T-helper 17 cell (primary cell): Measurements from ENCODE around the gene ATG4C. TPM values are rescaled to one million over a fixed set of nuclear protein-coding genes. Genes with fewer than 3 reads are reported as not detected.
"Not testable (repeated sequence)": the region's sequence is repeated elsewhere in the genome, so short reads cannot be mapped to it uniquely, and the experiment has no call there.

ENCODE experiments used
- ATAC-seq: fragments of 150-1000 bp; cut with Tn5 transposase; 2 replicates; pipeline ENCODE4 v1.10.0; 2021; ENCODE audit warnings: mild to moderate bottlenecking, moderate library complexity
- DNase-seq, 3 donors: peaks; one replicate each; pipeline versions ENCODE4 v3.0.0 to v3.0.0-alpha.2; 2020 to 2021
- H3K9me3 ChIP-seq: one replicate; pipeline ENCODE4 v1.7.0; 2013; ENCODE audit warnings: low read length, mild to moderate bottlenecking; ENCODE audit not compliant: control insufficient read depth, poor library complexity, severe bottlenecking
- H3K27ac Mint-ChIP-seq: one replicate; pipeline ENCODE4 v1.8.0; 2022; ENCODE audit warnings: mild to moderate bottlenecking, moderate library complexity, mixed read lengths
- H3K27me3 Mint-ChIP-seq: one replicate; pipeline ENCODE4 v1.8.0; 2022; ENCODE audit warnings: mixed read lengths
- H3K36me3 Mint-ChIP-seq: one replicate; pipeline ENCODE4 v1.8.0; 2022; ENCODE audit warnings: low read depth, mixed read lengths
- H3K4me1 Mint-ChIP-seq: one replicate; pipeline ENCODE4 v1.8.0; 2022; ENCODE audit warnings: mild to moderate bottlenecking, mixed read lengths
- H3K4me3 Mint-ChIP-seq: one replicate; pipeline ENCODE4 v1.8.0; 2022; ENCODE audit warnings: mild to moderate bottlenecking, moderate library complexity, mixed read lengths
- total RNA-seq, 4 donors: library from RNA in 2 of 4; stranded (reverse) in 2 of 4; gene quantifications; one replicate each; pipeline ENCODE4 v1.2.3 and lab custom pipeline; 2022 to 2026

Gene ATG4C
- total RNA-seq, 2 donors from 2014 or later, result 5.3 to 7.2 TPM

DNA sequence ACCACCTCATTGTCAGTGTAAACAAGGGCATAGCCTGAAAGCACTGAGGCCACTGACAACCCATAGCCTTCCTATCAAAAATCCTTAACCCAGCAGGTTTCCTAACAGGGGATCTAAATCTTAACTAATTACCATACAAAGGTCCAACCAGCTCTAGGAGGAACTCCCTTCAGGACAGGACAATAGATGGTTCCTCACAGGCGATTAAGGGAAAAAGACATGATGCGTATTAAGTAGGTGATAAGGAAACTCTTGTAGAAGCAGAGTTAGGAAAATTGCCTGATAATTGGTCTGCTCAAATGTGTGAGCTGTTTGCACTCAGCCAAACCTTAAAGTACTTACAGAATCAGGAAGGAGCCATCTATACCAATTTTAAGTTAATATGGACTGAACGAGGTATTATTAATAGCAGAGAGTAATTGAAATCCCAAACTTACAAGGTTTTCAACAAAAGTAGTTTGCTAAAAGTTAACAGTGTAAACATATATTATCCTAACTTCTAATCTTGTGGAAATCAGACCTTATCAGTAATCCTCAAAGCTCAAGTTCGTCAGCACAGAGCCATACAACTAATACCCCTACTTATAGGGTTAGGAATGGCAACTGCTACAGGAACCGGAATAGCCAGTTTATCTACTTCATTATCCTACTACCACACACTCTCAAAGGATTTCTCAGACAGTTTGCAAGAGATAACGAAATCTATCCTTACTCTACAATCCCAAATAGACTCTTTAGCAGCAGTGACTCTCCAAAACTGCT lies 23.7 kb upstream of the ATG4C start:
- H3K36me3 Mint-ChIP-seq, H3K27ac Mint-ChIP-seq, H3K4me3 Mint-ChIP-seq, ATAC-seq, H3K9me3 ChIP-seq, DNase-seq, H3K4me1 Mint-ChIP-seq: not testable (repeated sequence)
- peaks cover 23% of the 10 kb centered on the region for H3K27me3 Mint-ChIP-seq

DNA sequence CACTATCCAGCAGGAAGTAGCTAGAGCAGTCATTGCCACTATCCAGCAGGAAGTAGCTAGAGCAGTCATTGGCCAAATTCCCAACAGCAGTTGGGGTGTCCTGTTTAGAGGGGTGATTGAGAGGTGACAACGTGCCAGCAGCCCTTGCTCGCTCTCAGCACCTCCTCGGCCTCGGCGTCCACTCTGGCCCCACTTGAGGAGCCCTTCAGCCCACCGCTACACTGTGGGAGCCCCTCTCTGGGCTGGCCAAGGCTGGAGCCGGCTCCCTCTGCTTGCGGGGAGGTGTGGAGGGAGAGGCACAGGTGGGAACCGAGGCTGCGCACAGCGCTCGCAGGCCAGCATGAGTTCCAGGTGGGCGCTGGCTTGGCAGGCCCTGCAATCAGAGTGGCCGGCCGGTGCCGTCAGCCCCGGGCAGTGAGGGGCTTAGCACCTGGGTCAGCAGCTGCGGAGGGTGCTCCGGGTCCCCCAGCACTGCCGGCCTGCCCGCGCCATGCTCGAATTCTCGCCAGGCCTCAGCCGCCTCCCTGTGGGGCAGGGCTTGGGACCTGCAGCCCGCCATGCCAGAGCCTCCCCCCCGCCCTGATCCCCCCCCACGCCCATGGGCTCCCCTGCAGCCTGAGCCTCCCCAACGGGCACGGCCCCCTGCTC lies 22.6 kb upstream of the ATG4C start:
- not testable (repeated sequence) for H3K4me1 Mint-ChIP-seq, H3K9me3 ChIP-seq, DNase-seq, H3K36me3 Mint-ChIP-seq, ATAC-seq, H3K4me3 Mint-ChIP-seq, H3K27ac Mint-ChIP-seq
- H3K27me3 Mint-ChIP-seq, result peaks cover 16% of the 10 kb centered on the region

DNA sequence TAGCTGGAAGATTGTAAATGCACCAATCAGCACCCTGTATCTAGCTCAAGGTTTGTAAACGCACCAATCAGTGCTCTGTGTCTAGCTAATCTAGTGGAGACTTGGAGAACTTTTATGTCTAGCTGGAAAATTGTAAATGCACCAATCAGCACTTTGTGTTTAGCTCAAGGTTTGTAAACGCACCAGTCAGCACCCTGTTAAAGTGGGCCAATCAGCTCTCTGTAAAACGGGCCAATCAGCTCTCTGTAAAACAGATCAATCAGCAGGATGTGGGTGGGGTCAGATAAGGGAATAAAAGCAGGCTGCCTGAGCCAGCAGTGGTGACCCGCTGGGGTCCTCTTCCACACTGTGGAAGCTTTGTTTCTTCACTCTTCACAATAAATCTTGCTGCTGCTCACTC lies 21.9 kb upstream of the ATG4C start:
- not testable (repeated sequence) for H3K9me3 ChIP-seq, ATAC-seq, DNase-seq, H3K27ac Mint-ChIP-seq, H3K4me3 Mint-ChIP-seq, H3K36me3 Mint-ChIP-seq, H3K4me1 Mint-ChIP-seq
- H3K27me3 Mint-ChIP-seq, result peaks cover 16% of the 10 kb centered on the region

DNA sequence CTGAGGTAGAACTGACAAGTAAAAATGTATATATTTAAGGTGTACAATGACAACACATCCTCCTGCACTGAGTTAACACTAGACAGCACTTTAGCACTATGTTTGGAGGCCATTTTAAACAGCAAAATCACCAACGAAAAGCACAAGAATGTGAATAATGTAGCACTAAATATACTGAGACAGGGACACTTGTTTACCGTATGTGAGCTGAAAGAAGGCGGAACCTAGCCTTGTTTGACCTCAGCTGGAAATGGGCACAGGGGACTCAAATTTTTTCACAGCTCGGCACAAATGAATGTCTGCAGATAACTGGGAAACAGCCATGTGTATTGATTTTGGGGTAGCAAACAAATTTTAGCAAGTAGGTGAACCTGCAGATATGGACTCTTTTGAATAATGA lies 18.0 kb upstream of the ATG4C start:
- Mint-ChIP-seq H3K4me3 (no peak overlapping the region), H3K4me1 (no peaks in the 10 kb centered on the region), H3K27me3 (peaks cover 5% of the 10 kb centered on the region), H3K27ac (no peak overlapping the region), H3K36me3 (no peaks in the 10 kb centered on the region)
- no peaks in the 10 kb centered on the region for H3K9me3 ChIP-seq
- DNase-seq (no peak), ATAC-seq (no peak)

DNA sequence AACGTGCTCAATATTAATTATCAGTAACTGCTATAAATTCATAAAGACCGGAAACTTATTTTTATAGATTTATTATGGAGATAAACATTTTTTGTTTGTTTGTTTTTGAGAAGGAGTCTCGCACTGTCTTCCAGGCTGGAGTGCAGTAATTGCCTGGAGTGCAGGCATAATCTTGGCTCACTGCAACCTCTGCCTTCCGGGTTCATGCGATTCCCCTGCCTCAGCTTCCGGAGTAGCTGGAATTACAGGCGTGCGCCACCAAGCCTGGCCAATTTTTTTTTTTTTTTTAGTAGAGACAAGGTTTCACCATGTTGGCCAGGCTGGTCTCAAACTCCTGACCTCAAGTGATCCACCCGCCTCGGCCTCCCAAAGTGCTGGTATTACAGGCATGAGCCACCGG lies 15.4 kb upstream of the ATG4C start:
- H3K27ac Mint-ChIP-seq, ATAC-seq, DNase-seq, H3K9me3 ChIP-seq, H3K36me3 Mint-ChIP-seq, H3K4me1 Mint-ChIP-seq, H3K4me3 Mint-ChIP-seq, H3K27me3 Mint-ChIP-seq: not testable (repeated sequence)

DNA sequence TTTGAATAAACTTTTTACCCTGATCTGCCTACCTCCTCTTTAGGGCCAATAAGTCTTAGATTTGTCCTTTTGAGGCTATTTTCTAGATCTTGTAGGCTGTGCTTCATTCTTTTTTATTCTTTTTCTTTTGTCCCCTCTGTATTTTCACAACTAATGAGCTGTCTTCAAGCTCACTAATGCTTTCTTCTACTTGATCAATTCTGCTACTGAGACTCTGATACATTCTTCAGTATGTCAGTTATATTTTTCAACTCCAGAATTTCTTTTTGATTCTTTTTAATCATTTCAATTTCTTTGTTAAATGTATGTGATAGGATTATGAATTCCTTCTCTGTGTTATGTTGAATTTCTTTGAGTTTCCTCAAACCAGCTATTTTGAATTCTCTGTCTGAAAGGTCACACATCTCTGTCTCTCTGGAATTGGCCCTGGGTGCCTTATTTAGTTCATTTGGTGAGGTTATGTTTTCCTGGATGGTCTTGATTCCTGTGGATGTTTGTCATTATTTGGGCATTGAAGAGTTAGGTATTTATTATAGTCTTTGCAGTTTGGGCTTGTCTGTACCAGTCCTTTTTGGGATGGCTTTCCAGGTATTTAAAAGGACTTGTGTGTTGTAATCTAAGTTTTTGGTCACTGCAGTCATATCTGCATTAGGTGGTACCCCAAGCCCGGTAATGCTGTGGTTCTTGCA lies 11.2 kb upstream of the ATG4C start:
- Mint-ChIP-seq H3K4me1 (no peaks in the 10 kb centered on the region), H3K4me3 (no peak overlapping the region)
- ATAC-seq, result no peak

DNA sequence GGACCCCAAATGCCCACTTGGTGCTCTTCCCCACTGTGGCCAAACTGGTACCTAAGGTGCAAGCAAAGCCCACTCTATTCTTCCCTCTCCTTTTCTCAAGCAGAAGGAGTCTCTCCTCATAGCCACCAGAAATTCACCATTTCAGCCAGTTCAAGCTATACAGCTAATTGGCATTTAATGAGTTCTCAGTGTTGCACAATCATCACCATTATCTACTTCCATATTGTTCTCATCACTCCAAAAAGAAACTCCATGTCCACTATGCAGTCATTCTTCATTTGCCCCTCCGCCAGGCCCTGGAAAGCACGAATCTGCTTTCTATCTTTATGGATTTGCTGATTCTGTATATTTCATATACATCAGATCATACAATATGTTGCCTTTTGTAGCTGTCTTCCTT lies 9.9 kb upstream of the ATG4C start:
- H3K36me3 Mint-ChIP-seq, result no peaks in the 10 kb centered on the region
- peaks cover 2% of the 10 kb centered on the region for H3K9me3 ChIP-seq
- no peak for ATAC-seq
- no peaks in the 10 kb centered on the region for H3K4me1 Mint-ChIP-seq
- peaks cover 16% of the 10 kb centered on the region for H3K27me3 Mint-ChIP-seq
- H3K27ac Mint-ChIP-seq, result no peak overlapping the region
- no peak overlapping the region for H3K4me3 Mint-ChIP-seq
- no peak for DNase-seq

More for the DNA sequence above, 11.2 kb upstream of the ATG4C start:
- no peaks in the 10 kb centered on the region for H3K36me3 Mint-ChIP-seq
- DNase-seq, result no peak
- peaks cover 10% of the 10 kb centered on the region for H3K27me3 Mint-ChIP-seq
- no peak overlapping the region for H3K27ac Mint-ChIP-seq
- H3K9me3 ChIP-seq, result peaks cover 2% of the 10 kb centered on the region

DNA sequence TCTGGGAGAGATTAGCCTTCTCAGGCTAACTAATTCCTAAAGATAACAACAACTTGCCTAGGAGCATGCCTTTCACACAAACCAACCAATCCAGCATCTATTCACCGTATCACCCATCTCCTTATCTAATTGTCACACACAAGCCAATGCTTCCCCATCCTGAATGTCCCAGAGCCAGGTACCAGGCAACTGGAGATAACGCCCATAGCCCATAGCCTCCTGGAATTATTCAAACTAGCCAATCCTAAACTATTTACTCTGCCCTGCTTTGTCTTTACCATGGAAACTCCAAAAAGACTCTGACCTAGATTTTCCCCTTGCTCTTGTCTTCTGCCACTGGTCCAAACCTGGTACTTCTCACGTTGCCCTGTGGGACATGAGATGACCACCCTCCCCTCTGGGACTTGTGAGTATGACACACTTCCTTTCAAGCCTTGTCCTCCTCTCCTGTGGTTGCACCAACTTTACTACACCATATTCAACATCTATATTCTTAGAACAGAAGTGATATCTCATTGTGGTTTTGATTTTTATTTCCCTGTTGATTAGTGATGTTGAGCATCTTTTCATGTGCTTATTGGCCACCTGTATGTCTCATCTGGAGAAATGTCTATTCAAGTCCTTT lies 8.8 kb upstream of the ATG4C start:
- ATAC-seq, result peak; percentile 25
- Mint-ChIP-seq H3K36me3 (no peaks in the 10 kb centered on the region), H3K27ac (no peak overlapping the region), H3K4me1 (no peaks in the 10 kb centered on the region), H3K27me3 (peaks cover 27% of the 10 kb centered on the region), H3K4me3 (no peak overlapping the region)
- peaks cover 2% of the 10 kb centered on the region for H3K9me3 ChIP-seq
- no peak for DNase-seq

DNA sequence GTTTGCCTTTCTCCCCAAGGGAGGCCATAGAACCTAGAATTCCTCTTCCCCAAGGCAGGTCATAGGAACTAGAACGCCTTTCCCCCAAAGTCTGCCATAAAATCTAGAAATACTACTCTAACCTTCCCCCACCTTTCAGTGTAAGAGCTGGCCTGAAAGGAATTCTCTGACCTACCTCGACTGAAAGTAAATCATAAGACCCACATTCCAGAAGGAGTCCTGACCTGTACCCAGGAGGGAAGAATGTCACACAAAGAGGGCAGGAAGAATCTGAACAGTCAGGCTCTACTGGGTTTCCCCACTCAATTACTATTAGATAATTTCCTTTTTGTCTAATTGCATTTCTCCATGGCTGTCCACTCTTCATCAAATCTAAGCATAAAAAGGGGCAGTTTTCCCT lies 5.7 kb upstream of the ATG4C start:
- peaks cover 27% of the 10 kb centered on the region for H3K27me3 Mint-ChIP-seq
- H3K27ac Mint-ChIP-seq, result no peak overlapping the region
- H3K4me1 Mint-ChIP-seq, result no peaks in the 10 kb centered on the region
- H3K36me3 Mint-ChIP-seq, result no peaks in the 10 kb centered on the region
- DNase-seq (no peak), ATAC-seq (no peak)
- no peak overlapping the region for H3K4me3 Mint-ChIP-seq
- H3K9me3 ChIP-seq, result no peaks in the 10 kb centered on the region

DNA sequence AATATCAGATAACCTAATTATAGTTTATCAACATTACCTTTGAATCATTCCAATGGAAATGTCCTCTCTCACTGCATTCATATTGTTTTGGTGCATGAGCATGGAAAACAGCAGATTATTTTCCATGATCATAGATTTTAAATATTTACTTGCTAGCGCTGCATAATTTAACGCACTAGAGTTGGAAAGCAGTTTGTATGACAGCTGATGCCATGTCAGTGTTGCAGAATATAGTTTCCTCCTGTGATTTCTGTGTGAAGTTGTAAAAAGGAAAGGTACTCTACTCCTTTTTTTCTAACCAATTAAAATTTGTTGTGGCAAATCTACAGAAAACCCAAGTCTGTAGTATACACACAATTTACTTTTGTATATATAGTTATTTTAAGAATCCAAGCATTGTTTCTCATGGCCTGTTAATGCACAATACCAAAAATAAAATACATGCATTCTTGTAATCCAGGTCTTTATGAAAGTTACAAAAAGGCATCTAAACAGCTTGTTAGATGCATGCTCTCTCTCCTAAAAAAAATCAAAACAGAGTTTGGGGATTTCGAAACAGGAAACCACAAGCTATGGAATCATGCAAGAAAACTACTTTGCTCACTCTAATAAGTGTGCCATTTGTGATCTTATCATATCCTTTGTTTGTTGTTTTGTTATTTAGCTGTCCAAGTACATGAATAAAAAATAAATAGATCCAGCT lies 1.9 kb upstream of the ATG4C start:
- Mint-ChIP-seq H3K4me3 (no peak overlapping the region), H3K4me1 (peaks cover 8% of the 10 kb centered on the region), H3K36me3 (peaks cover 4% of the 10 kb centered on the region), H3K27me3 (peaks cover 25% of the 10 kb centered on the region), H3K27ac (no peak overlapping the region)
- no peak for DNase-seq
- H3K9me3 ChIP-seq, result no peaks in the 10 kb centered on the region
- ATAC-seq, result no peak

DNA sequence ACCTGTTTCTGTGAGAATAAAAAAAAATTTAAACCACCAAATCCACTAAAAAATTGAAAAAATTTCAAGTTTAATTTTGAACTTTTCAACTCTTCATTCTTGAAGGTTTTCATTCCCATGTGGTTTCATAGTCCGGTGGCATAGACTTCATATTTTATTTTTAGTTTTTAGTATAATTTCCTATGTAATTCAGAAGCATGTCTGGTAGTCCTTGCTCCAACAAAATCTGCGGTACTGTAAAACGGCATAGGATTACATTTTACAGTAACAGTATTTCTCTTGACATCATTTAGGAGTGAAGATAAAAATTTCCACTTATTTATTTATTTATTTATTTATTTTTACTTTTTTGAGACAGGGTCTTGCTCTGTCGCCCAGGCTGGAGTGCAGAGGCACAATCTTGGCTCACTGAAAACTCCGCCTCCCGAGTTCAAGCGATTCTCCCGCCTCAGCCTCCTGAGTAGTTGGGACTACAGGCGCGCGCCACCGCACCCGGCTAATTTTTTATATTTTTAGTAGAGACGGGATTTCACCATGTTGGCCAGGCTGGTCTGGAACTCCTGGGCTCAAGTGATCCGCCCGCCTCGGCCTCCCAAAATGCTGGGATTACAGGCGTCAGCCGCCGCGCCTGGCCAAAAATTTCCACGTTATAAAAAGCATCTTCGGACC lies 1.3 kb upstream of the ATG4C start:
- H3K36me3 Mint-ChIP-seq, H3K9me3 ChIP-seq, DNase-seq, H3K4me3 Mint-ChIP-seq, ATAC-seq, H3K27ac Mint-ChIP-seq, H3K4me1 Mint-ChIP-seq: not testable (repeated sequence)
- H3K27me3 Mint-ChIP-seq, result peaks cover 18% of the 10 kb centered on the region

DNA sequence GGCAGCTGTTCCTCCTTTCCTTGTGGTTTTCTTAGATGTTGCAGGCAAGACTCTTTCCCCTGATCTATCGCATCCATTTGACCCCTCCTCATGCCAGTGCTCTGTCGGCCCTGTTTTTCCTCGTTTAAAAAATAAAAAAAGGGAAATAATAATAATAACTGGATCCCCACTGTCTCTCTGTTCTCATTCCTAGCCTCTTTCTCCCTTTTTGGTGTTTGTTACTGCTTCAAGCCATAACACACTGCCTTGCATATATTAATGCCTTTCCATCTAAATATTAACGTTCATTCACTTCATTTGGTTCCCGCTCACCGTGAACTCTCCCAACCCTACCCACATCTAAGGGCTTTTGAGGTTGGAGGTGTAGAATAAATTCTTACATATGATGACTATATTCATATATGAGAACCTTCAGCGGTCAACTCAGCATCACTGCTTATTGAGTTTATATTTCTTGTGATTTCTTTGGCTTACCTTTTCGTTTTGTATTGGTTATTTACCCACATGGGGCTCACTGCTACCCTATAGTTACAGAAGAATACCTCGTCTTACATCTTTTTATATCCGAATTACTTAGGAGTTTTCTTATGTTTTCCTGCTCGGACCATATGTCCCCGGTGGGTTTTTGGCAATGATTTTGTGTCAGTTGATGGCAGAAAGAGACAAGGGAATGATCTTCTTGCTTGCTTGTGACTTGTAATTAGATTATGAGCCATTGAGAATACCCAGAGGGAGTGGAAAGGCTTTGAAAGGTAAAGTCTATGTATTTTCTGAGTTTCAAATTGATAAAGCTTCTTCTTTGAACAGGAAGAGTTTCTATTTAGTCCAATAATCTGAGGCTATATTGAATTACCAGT lies 805 bp downstream of the ATG4C start:
- Mint-ChIP-seq H3K4me3 (no peak overlapping the region), H3K27ac (no peak overlapping the region), H3K36me3 (peaks cover 4% of the 10 kb centered on the region), H3K27me3 (peaks cover 3% of the 10 kb centered on the region), H3K4me1 (peaks cover 17% of the 10 kb centered on the region)
- DNase-seq, result no peak
- no peaks in the 10 kb centered on the region for H3K9me3 ChIP-seq
- ATAC-seq, result no peak
